ENCODE measurements around the gene FAM177B. TPM values are rescaled to one million over a fixed set of nuclear protein-coding genes. Genes with fewer than 3 reads are reported as not detected.

The FAM177B gene
- polyA plus RNA-seq, 1 experiment: not detected

- ChIA-PET POLR2A (interaction anchor here (0.6 to 0.7 kb wide), 3 partner anchors 35 to 179 kb away, joined by 3 to 6 read pairs (median 6); no protein-coding TSS in a partner anchor), CTCF (interaction anchor here (0.7 to 14.2 kb wide), 4 partner anchors 161 to 1954 kb away, joined by 3 to 273 read pairs (median 4); no protein-coding TSS in a partner anchor)
- Histone ChIP-seq H3K27me3 (ENCODE audit: control insufficient read depth, insufficient read depth, low read length) (peaks cover 3% of the 10 kb centered on the region), H3K4me3 (ENCODE audit: low read depth, low read length) (no peak overlapping the region), H3K36me3 (ENCODE audit: control insufficient read depth, insufficient read depth, low read length) (no peaks in the 10 kb centered on the region)
- TF ChIP-seq CTCF (IDR thresholded peaks at IDR 0.05; ENCODE audit: insufficient read depth, low read depth, low read length): no peak
- DNase-seq (ENCODE audit: low read depth): no peak
Observed at GRCh38 chr1:222798116-222798515, 61.1 kb downstream of the FAM177B start.

GRCh38 chr1:222798975-222799374 lies 62.0 kb downstream of the FAM177B start:
- CTCF ChIA-PET: interaction anchor here (0.8 to 14.2 kb wide), 3 partner anchors 13 to 885 kb away, joined by 3 to 273 read pairs (median 3); no protein-coding TSS in a partner anchor
- Histone ChIP-seq H3K27me3 (ENCODE audit: control insufficient read depth, insufficient read depth, low read length) (peaks cover 3% of the 10 kb centered on the region), H3K4me3 (ENCODE audit: low read depth, low read length) (no peak overlapping the region), H3K36me3 (ENCODE audit: control insufficient read depth, insufficient read depth, low read length) (no peaks in the 10 kb centered on the region)
- TF ChIP-seq CTCF (IDR thresholded peaks at IDR 0.05; ENCODE audit: insufficient read depth, low read depth, low read length): no peak
- POLR2A ChIA-PET: no interaction called here
- DNase-seq (ENCODE audit: low read depth): no peak

Other genes starting within 250 kb of the FAM177B start
- gene HHIPL2, start 189.1 kb upstream of the FAM177B start, polyA plus RNA-seq (2011; rRNA removed): 0.23 and 0.32 TPM in 2 replicates
- gene TAF1A, start 147.3 kb upstream of the FAM177B start, polyA plus RNA-seq (2011; rRNA removed): 2.2 and 4.2 TPM in 2 replicates
- 46.7 and 79.3 TPM in 2 replicates for gene MIA3, start 119.1 kb upstream of the FAM177B start, polyA plus RNA-seq (2011; rRNA removed)
- gene AIDA, start 24.7 kb upstream of the FAM177B start, polyA plus RNA-seq (2011; rRNA removed): 49.8 and 91.9 TPM in 2 replicates
- gene BROX, start 24.6 kb upstream of the FAM177B start, polyA plus RNA-seq (2011; rRNA removed): 2.6 and 6.4 TPM in 2 replicates
- gene DISP1, start 77.8 kb downstream of the FAM177B start, polyA plus RNA-seq (2011; rRNA removed): 5.7 and 6.2 TPM in 2 replicates